H1 (cell line): ENCODE measurements around the gene SMO. TPM values are rescaled to one million over a fixed set of nuclear protein-coding genes. Genes with fewer than 3 reads are reported as not detected.

Source experiments
- CTCF ChIA-PET: fragments of 300-600 bp; sonication (Branson Sonifier 250); formaldehyde crosslinking; loops from one replicate; lab custom pipeline; 2021; ENCODE audit not compliant: partially characterized antibody; lab: Charles Lee
- POLR2A ChIA-PET: fragments of 300-600 bp; sonication (Branson Sonifier 250); formaldehyde crosslinking; loops from one replicate; lab custom pipeline; 2021; ENCODE audit warnings: inconsistent platforms; ENCODE audit not compliant: partially characterized antibody; lab: Charles Lee
- DNase-seq, 2 experiments: peaks; one replicate each; pipeline versions ENCODE4 v3.0.0 to v3.0.0-alpha.2; 2010 to 2022; ENCODE audit warnings: low spot score in 2 of 2, low read depth in 1 of 2, mixed read lengths in 1 of 2
- FAIRE-seq: peaks from 2 replicates; lab custom pipeline; 2011; peaks lifted over from hg19 to GRCh38; lab: Jason Lieb, UNC
- H2AFZ ChIP-seq: 2 replicates; pipeline ENCODE4 v1.8.1; 2012; ENCODE audit warnings: low read length, inconsistent platforms
- H2AK5ac ChIP-seq: 2 replicates; pipeline ENCODE4 v1.6.1; 2013; ENCODE audit warnings: low read depth, low read length
- H2BK120ac ChIP-seq: replicated peaks from 2 replicates; pipeline ENCODE3; 2013; ENCODE audit warnings: low read depth, low read length, inconsistent platforms
- H2BK12ac ChIP-seq: 2 replicates; pipeline ENCODE4 v1.6.1; 2013; ENCODE audit warnings: low read depth, low read length
- H2BK15ac ChIP-seq: 2 replicates; pipeline ENCODE4 v1.6.1; 2013; ENCODE audit warnings: low read length
- H2BK20ac ChIP-seq: 2 replicates; pipeline ENCODE4 v1.6.1; 2013; ENCODE audit warnings: low read length
- H2BK5ac ChIP-seq: 2 replicates; pipeline ENCODE4 v1.6.1; 2013; ENCODE audit warnings: low read depth, low read length
- H3K14ac ChIP-seq: 2 replicates; pipeline ENCODE4 v1.6.1; 2013; ENCODE audit warnings: inconsistent platforms; ENCODE audit not compliant: insufficient read length
- H3K18ac ChIP-seq: 2 replicates; pipeline ENCODE4 v1.6.1; 2013; ENCODE audit warnings: low read length; ENCODE audit errors: extremely low read depth
- H3K23ac ChIP-seq: 2 replicates; pipeline ENCODE4 v1.6.1; 2013; ENCODE audit warnings: inconsistent platforms; ENCODE audit not compliant: insufficient read length
- H3K23me2 ChIP-seq: 2 replicates; pipeline ENCODE4 v1.6.1; 2013; ENCODE audit warnings: low read depth, low read length
- H3K27ac ChIP-seq: 2 replicates; pipeline ENCODE4 v1.6.1; 2011; ENCODE audit warnings: low read depth, low read length, inconsistent platforms
- H3K27me3 ChIP-seq, 4 experiments: replicated peaks in 1 of 4; 1 replicate in 1 of 4; 2 replicates in 3 of 4; pipeline versions ENCODE4 v1.6.1 to v1.8.1; 2011 to 2013; ENCODE audit warnings: low read length in 3 of 4, mild to moderate bottlenecking in 3 of 4, inconsistent platforms in 2 of 4, mixed read lengths in 2 of 4, moderate library complexity in 1 of 4; ENCODE audit not compliant: control insufficient read depth in 3 of 4, insufficient read depth in 3 of 4; ENCODE audit errors: extremely low read depth in 1 of 4
- H3K36me3 ChIP-seq, 4 experiments: 2 replicates each; pipeline versions ENCODE4 v1.6.1 to v1.8.1; 2011 to 2013; ENCODE audit warnings: mild to moderate bottlenecking in 4 of 4, low read length in 3 of 4, moderate library complexity in 2 of 4, control low read depth in 1 of 4, inconsistent platforms in 1 of 4; ENCODE audit not compliant: insufficient read depth in 4 of 4, control insufficient read depth in 2 of 4
- H3K4ac ChIP-seq: replicated peaks from 2 replicates; pipeline ENCODE3; 2013; ENCODE audit warnings: low read length, low read depth, mixed read lengths, inconsistent platforms; ENCODE audit not compliant: insufficient read length
- H3K4me1 ChIP-seq, 4 experiments: replicated peaks in 1 of 4; 1 replicate in 1 of 4; 2 replicates in 3 of 4; pipeline versions ENCODE4 v1.6.1 to v1.8.1; 2011 to 2013; ENCODE audit warnings: low read length in 3 of 4, inconsistent platforms in 2 of 4, mixed read lengths in 1 of 4; ENCODE audit not compliant: insufficient read depth in 4 of 4, control insufficient read depth in 3 of 4
- H3K4me2 ChIP-seq, 2 experiments: 2 replicates each; pipeline versions ENCODE4 v1.6.1 to v1.8.1; 2011 to 2013; ENCODE audit warnings: low read depth in 2 of 2, low read length in 2 of 2, control low read depth in 1 of 2, inconsistent platforms in 1 of 2, mild to moderate bottlenecking in 1 of 2; ENCODE audit not compliant: insufficient read depth in 1 of 2
- H3K4me3 ChIP-seq, 4 experiments: fragments of 200-600, 300-600 bp in 1 of 4; sonication (generic), shearing (Covaris generic), sonication (Bioruptor Twin) in 1 of 4; 2 replicates each; pipeline versions ENCODE4 v1.5.1 to v1.8.1; 2011 to 2016; ENCODE audit warnings: low read length in 4 of 4, low read depth in 3 of 4, control low read depth in 2 of 4, inconsistent platforms in 2 of 4, mild to moderate bottlenecking in 2 of 4, mixed read lengths in 1 of 4, moderate library complexity in 1 of 4; ENCODE audit not compliant: insufficient read depth in 2 of 4; ENCODE audit errors: extremely low read depth in 1 of 4
- H3K56ac ChIP-seq: replicated peaks from 2 replicates; pipeline ENCODE3; 2013; ENCODE audit warnings: low read depth, mild to moderate bottlenecking, mixed read lengths, low read length, inconsistent platforms; ENCODE audit not compliant: insufficient read length
- H3K79me1 ChIP-seq: 2 replicates; pipeline ENCODE4 v1.6.1; 2013; ENCODE audit warnings: low read depth, low read length, control low read depth
- H3K79me2 ChIP-seq, 2 experiments: 2 replicates each; pipeline versions ENCODE4 v1.6.1 to v1.8.1; 2012 to 2013; ENCODE audit warnings: low read length in 2 of 2, mild to moderate bottlenecking in 2 of 2, inconsistent platforms in 1 of 2; ENCODE audit not compliant: insufficient read depth in 2 of 2, control insufficient read depth in 1 of 2
- H3K9ac ChIP-seq, 4 experiments: replicated peaks in 1 of 4; 1 replicate in 1 of 4; 2 replicates in 3 of 4; pipeline versions ENCODE4 v1.6.1 to v1.8.1; 2011 to 2013; ENCODE audit warnings: low read depth in 3 of 4, low read length in 3 of 4, control low read depth in 2 of 4, mild to moderate bottlenecking in 2 of 4, moderate library complexity in 2 of 4, inconsistent platforms in 1 of 4; ENCODE audit errors: extremely low read depth in 1 of 4
- H3K9me3 ChIP-seq, 2 experiments: 2 replicates each; pipeline versions ENCODE4 v1.6.1 to v1.8.1; 2012 to 2013; ENCODE audit warnings: mild to moderate bottlenecking in 2 of 2, moderate library complexity in 2 of 2, control low read depth in 1 of 2, inconsistent platforms in 1 of 2, low read depth in 1 of 2, low read length in 1 of 2, mixed read lengths in 1 of 2; ENCODE audit not compliant: insufficient read depth in 2 of 2
- H4K20me1 ChIP-seq, 2 experiments: replicated peaks in 1 of 2; 2 replicates each; pipeline versions ENCODE3 to v1.8.1; 2011 to 2013; ENCODE audit warnings: inconsistent platforms in 2 of 2, low read length in 2 of 2, mild to moderate bottlenecking in 1 of 2; ENCODE audit not compliant: insufficient read depth in 2 of 2, control insufficient read depth in 1 of 2
- H4K5ac ChIP-seq: 2 replicates; pipeline ENCODE4 v1.6.1; 2013; ENCODE audit warnings: low read length, low read depth, mixed read lengths, inconsistent platforms; ENCODE audit not compliant: insufficient read length
- H4K8ac ChIP-seq: 2 replicates; pipeline ENCODE4 v1.8.0; 2013; ENCODE audit warnings: mild to moderate bottlenecking, moderate library complexity, low read length, inconsistent platforms; ENCODE audit not compliant: insufficient read depth; ENCODE audit errors: extremely low read depth
- H4K91ac ChIP-seq: replicated peaks from 2 replicates; pipeline ENCODE3; 2013; ENCODE audit warnings: low read length, mixed read lengths, inconsistent platforms; ENCODE audit not compliant: insufficient read length
- EGR1 ChIP-seq: IDR thresholded peaks from 2 replicates; pipeline ENCODE4 v1.6.1; 2011; ENCODE audit warnings: low read depth, low read length, borderline replicate concordance
- TAF7 ChIP-seq: optimal IDR thresholded peaks from 2 replicates; pipeline ENCODE3; 2011; ENCODE audit warnings: low read depth, mild to moderate bottlenecking, inconsistent platforms, low read length, moderate library complexity, borderline replicate concordance
- WGBS, 2 experiments: shearing (Covaris generic) in 1 of 2; methylation state at CpG; one replicate each; pipeline versions ENCODE4 v1.1.6 to v1.1.7; 2013 to 2015; ENCODE audit warnings: low lambda C conversion rate in 2 of 2, mixed read lengths in 2 of 2, inconsistent platforms in 1 of 2, low coverage in 1 of 2, missing lambda C conversion rate in 1 of 2; ENCODE audit not compliant: insufficient replicate concordance in 2 of 2, insufficient coverage in 1 of 2, insufficient read length in 1 of 2; ENCODE audit errors: extremely low coverage in 1 of 2, missing lambda C conversion rate in 1 of 2; 5-methylcytosine and 5-hydroxymethylcytosine counted together
- polyA plus RNA-seq, 7 experiments: library from polyadenylated mRNA; depleted of rRNA in 3 of 7; stranded (reverse) in 5 of 7; unstranded in 2 of 7; fragments of >200 nt in 5 of 7; fragments of 200-250 nt in 2 of 7; gene quantifications; 1 replicate in 5 of 7; 2 replicates in 1 of 7; 4 replicates in 1 of 7; pipeline versions ENCODE4 v1.2.1 to v1.2.3, GENCODE V29; 2011 to 2013; ENCODE audit warnings: missing spikeins in 2 of 7, mixed read lengths in 2 of 7
- total RNA-seq: library from RNA; stranded (reverse); fragmentation: NEBNext Ultra II Directional; extraction: Animal tissue kit (Norgen Biotek cat#: 25700); gene quantifications from 2 replicates; pipeline ENCODE4 v1.2.1, GENCODE V29; 2021

Gene SMO
- total and polyA plus RNA-seq, 2 of the 8 experiments (the other 6 are each of a cell fraction or from before 2014, with no cell fraction given), result 64.5 to 67.6 TPM

- no peak overlapping the region for H3K56ac ChIP-seq
- no peaks in the 10 kb centered on the region for H3K79me1 ChIP-seq
- H4K20me1 ChIP-seq, result peaks cover 0 to 9% of the 10 kb centered on the region in 2 experiments
- H3K23ac ChIP-seq, result no peak overlapping the region
- H3K14ac ChIP-seq, result no peak overlapping the region
- FAIRE-seq (no peak), DNase-seq (no peak)
- no peak overlapping the region for H4K5ac ChIP-seq
- peaks cover 3 to 10% of the 10 kb centered on the region in 2 experiments; a peak in 2 of 4 replicates for H3K9me3 ChIP-seq
- no peak overlapping the region for H2BK120ac ChIP-seq
- H3K4me3 ChIP-seq, result no peak overlapping the region
- no peak overlapping the region for H2BK12ac ChIP-seq
- peaks cover 14 to 38% (median 27%) of the 10 kb centered on the region in 4 experiments for H3K36me3 ChIP-seq
- no peak overlapping the region for H2BK20ac ChIP-seq
- no peak overlapping the region for H2AFZ ChIP-seq
- H3K27me3 ChIP-seq, result no peaks in the 10 kb centered on the region
- no peak overlapping the region for H3K18ac ChIP-seq
- WGBS, 2 experiments, result 96% methylated on average over 11 of the region's 14 CpGs; no CpG with 5 or more reads in 1 of the 2 experiments
- POLR2A ChIA-PET, result interaction anchor here (0.7 to 1.6 kb wide), 8 partner anchors 10 to 100 kb away, joined by 3 to 5 read pairs (median 4); partner anchors contain the start of genes AHCYL2 and SMO
- H3K9ac ChIP-seq, result no peak overlapping the region
- H4K91ac ChIP-seq, result no peak overlapping the region
- H2AK5ac ChIP-seq, result no peak overlapping the region
- H3K4ac ChIP-seq, result no peak overlapping the region
- CTCF ChIA-PET, result interaction anchor here (0.8 to 10.6 kb wide), 29 partner anchors 7 to 393 kb away, joined by 3 to 258 read pairs (median 4); partner anchors contain the start of genes SMO and TNPO3
- H4K8ac ChIP-seq, result no peak overlapping the region
- no peaks in the 10 kb centered on the region for H3K23me2 ChIP-seq
- H2BK5ac ChIP-seq, result no peak overlapping the region; the same call in 1 of the 2 replicates
- H3K27ac ChIP-seq, result no peak overlapping the region
- no peak for TF ChIP-seq TAF7
- TF ChIP-seq EGR1, result no peak
- no peak overlapping the region for H3K4me2 ChIP-seq
- H3K4me1 ChIP-seq, result no peaks in the 10 kb centered on the region
- H3K79me2 ChIP-seq, result no peaks in the 10 kb centered on the region
- H2BK15ac ChIP-seq, result no peak overlapping the region
Measured at GRCh38 chr7:129210989-129211312, 22.5 kb downstream of the SMO start.
